KOPT-K1 (cell line): ENCODE measurements around the gene FTO.

Source experiments
- H3K27ac ChIP-seq: fragments of 200-600 bp; sonication (generic); 2 replicates; pipeline ENCODE4 v1.5.1; 2016; ENCODE audit warnings: antibody characterized with exemption, mild to moderate bottlenecking, low read depth, low read length; ENCODE audit not compliant: poor library complexity, severe bottlenecking
- H3K36me3 ChIP-seq: fragments of 200-600 bp; sonication (generic); 2 replicates; pipeline ENCODE4 v1.5.1; 2017; ENCODE audit warnings: antibody characterized with exemption, mild to moderate bottlenecking, low read length, moderate library complexity; ENCODE audit not compliant: insufficient read depth
- H3K9me3 ChIP-seq: fragments of 200-600 bp; sonication (generic); 2 replicates; pipeline ENCODE4 v1.5.1; 2017; ENCODE audit warnings: antibody characterized with exemption, low read length, mild to moderate bottlenecking; ENCODE audit not compliant: insufficient read depth, poor library complexity, severe bottlenecking

Gene FTO

GRCh38 chr16:54062361-54063278, 358.7 kb downstream of the FTO start:
- Histone ChIP-seq H3K27ac (no peak overlapping the region), H3K9me3 (no peaks in the 10 kb centered on the region), H3K36me3 (no peaks in the 10 kb centered on the region)

GRCh38 chr16:54063279-54063773, 359.4 kb downstream of the FTO start:
- no peaks in the 10 kb centered on the region for H3K9me3 ChIP-seq
- no peaks in the 10 kb centered on the region for H3K36me3 ChIP-seq
- H3K27ac ChIP-seq = no peak overlapping the region

- H3K27ac ChIP-seq = no peak overlapping the region
- H3K9me3 ChIP-seq = no peaks in the 10 kb centered on the region
- H3K36me3 ChIP-seq = no peaks in the 10 kb centered on the region
These were observed 362.6 kb downstream of the FTO start for GRCh38 chr16:54066451-54067105.

GRCh38 chr16:54067322-54068065, 363.5 kb downstream of the FTO start:
- Histone ChIP-seq H3K27ac (no peak overlapping the region), H3K9me3 (no peaks in the 10 kb centered on the region), H3K36me3 (no peaks in the 10 kb centered on the region)

GRCh38 chr16:54068212-54068611, 364.3 kb downstream of the FTO start:
- H3K36me3 ChIP-seq = no peaks in the 10 kb centered on the region
- H3K27ac ChIP-seq = no peak overlapping the region
- H3K9me3 ChIP-seq = no peaks in the 10 kb centered on the region

GRCh38 chr16:54069601-54070239, 365.8 kb downstream of the FTO start:
- Histone ChIP-seq H3K27ac (no peak overlapping the region), H3K9me3 (no peaks in the 10 kb centered on the region), H3K36me3 (no peaks in the 10 kb centered on the region)

- no peaks in the 10 kb centered on the region for H3K9me3 ChIP-seq
- no peak overlapping the region for H3K27ac ChIP-seq
- H3K36me3 ChIP-seq = no peaks in the 10 kb centered on the region
These were observed 366.9 kb downstream of the FTO start for GRCh38 chr16:54070789-54071343.

GRCh38 chr16:54071514-54071913, 367.6 kb downstream of the FTO start:
- no peaks in the 10 kb centered on the region for H3K36me3 ChIP-seq
- no peaks in the 10 kb centered on the region for H3K9me3 ChIP-seq
- H3K27ac ChIP-seq = no peak overlapping the region

GRCh38 chr16:54072237-54072636, 368.3 kb downstream of the FTO start:
- H3K36me3 ChIP-seq = no peaks in the 10 kb centered on the region
- H3K27ac ChIP-seq = no peak overlapping the region
- H3K9me3 ChIP-seq = no peaks in the 10 kb centered on the region

GRCh38 chr16:54073356-54073755, 369.4 kb downstream of the FTO start:
- H3K36me3 ChIP-seq = no peaks in the 10 kb centered on the region
- no peaks in the 10 kb centered on the region for H3K9me3 ChIP-seq
- H3K27ac ChIP-seq = no peak overlapping the region

GRCh38 chr16:54075446-54075845, 371.5 kb downstream of the FTO start:
- Histone ChIP-seq H3K27ac (no peak overlapping the region), H3K36me3 (no peaks in the 10 kb centered on the region), H3K9me3 (no peaks in the 10 kb centered on the region)

GRCh38 chr16:54076006-54076504, 372.1 kb downstream of the FTO start:
- Histone ChIP-seq H3K27ac (no peak overlapping the region), H3K36me3 (no peaks in the 10 kb centered on the region)

GRCh38 chr16:54077050-54077821, 373.3 kb downstream of the FTO start:
- H3K9me3 ChIP-seq = no peaks in the 10 kb centered on the region
- no peak overlapping the region for H3K27ac ChIP-seq
- H3K36me3 ChIP-seq = no peaks in the 10 kb centered on the region

More at GRCh38 chr16:54076006-54076504, 372.1 kb downstream of the FTO start:
- H3K9me3 ChIP-seq = no peaks in the 10 kb centered on the region
